HFFc6 (cell line): ENCODE measurements around the gene PANX2. TPM values are rescaled to one million over a fixed set of nuclear protein-coding genes. Genes with fewer than 3 reads are reported as not detected.

Source experiments
- DNase-seq: peaks from one replicate; pipeline ENCODE4 v3.0.0-alpha.2; 2018
- H3K27ac Mint-ChIP-seq: 2 replicates; pipeline ENCODE4 v1.8.0; 2020; ENCODE audit warnings: mild to moderate bottlenecking, mixed read lengths
- H3K27me3 Mint-ChIP-seq: 2 replicates; pipeline ENCODE4 v1.8.0; 2021; ENCODE audit warnings: mild to moderate bottlenecking, moderate library complexity, mixed read lengths; ENCODE audit not compliant: insufficient read depth
- H3K36me3 Mint-ChIP-seq: 2 replicates; pipeline ENCODE4 v1.8.0; 2021; ENCODE audit warnings: low read depth, mixed read lengths
- H3K4me1 Mint-ChIP-seq: 2 replicates; pipeline ENCODE4 v1.8.0; 2020; ENCODE audit warnings: low read depth, mixed read lengths
- H3K4me3 Mint-ChIP-seq: 2 replicates; pipeline ENCODE4 v1.8.0; 2020; ENCODE audit warnings: mild to moderate bottlenecking, moderate library complexity, mixed read lengths
- H3K9me3 Mint-ChIP-seq: 2 replicates; pipeline ENCODE4 v1.8.0; 2020; ENCODE audit warnings: mild to moderate bottlenecking, mixed read lengths
- total RNA-seq, 6 experiments: library from RNA; stranded (reverse); fragmentation: NEBNext Ultra II Directional; extraction: Animal tissue kit (Norgen Biotek cat#: 25700); gene quantifications; 2 replicates in 1 of 6; 3 replicates in 5 of 6; pipeline ENCODE4 v1.2.3, GENCODE V29; 2021
- TF ChIP-seq, protein P1 (sequence below): fragments of 200-600 bp; sonication (generic); IDR thresholded peaks from 2 replicates; pipeline ENCODE4 v1.5.0; 2021; ENCODE audit warnings: antibody characterized with exemption, mild to moderate bottlenecking

Gene PANX2
- total RNA-seq, 6 experiments from 2014 or later = 1.2 to 2.3 (median 1.3) TPM

DNA sequence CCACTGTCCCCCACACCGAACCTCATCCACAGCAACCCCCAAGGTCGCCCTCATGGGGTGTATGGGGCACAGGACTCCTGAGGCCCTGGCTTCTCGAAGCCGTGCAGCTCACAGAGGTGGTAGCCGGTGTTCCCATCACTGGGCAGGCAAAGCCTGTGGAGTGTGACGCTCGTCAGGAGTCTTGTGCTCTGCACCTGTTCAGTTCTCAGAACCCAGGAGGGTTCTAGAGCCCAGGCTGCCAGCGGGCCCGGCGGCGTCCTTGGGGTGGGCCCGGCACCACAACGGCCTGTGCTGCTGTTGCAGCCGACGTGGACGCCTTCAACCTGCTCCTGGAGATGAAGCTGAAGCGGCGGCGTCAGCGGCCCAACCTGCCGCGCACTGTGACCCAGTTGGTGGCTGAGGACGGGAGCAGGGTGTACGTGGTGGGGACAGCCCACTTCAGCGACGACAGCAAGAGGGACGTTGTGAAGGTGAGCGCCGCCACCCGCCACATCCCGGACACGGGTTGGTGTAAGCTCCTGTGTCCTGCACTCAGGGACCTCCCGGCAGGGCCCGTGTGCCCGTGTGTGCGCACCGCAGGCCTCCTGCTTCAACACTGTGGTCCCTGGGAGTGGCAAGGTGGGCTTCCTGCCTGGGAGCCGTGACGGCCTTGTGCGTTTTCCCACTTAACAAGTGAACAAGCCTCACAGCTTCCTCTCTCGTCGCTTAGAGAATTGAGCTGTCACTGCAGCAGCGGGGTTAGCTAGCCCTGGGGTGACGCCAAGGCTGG lies 23.7 kb downstream of the PANX2 start:
- H3K27ac Mint-ChIP-seq = no peak overlapping the region
- H3K27me3 Mint-ChIP-seq = no peaks in the 10 kb centered on the region; the same call in 1 of the 2 replicates
- TF ChIP-seq, protein P1, sequence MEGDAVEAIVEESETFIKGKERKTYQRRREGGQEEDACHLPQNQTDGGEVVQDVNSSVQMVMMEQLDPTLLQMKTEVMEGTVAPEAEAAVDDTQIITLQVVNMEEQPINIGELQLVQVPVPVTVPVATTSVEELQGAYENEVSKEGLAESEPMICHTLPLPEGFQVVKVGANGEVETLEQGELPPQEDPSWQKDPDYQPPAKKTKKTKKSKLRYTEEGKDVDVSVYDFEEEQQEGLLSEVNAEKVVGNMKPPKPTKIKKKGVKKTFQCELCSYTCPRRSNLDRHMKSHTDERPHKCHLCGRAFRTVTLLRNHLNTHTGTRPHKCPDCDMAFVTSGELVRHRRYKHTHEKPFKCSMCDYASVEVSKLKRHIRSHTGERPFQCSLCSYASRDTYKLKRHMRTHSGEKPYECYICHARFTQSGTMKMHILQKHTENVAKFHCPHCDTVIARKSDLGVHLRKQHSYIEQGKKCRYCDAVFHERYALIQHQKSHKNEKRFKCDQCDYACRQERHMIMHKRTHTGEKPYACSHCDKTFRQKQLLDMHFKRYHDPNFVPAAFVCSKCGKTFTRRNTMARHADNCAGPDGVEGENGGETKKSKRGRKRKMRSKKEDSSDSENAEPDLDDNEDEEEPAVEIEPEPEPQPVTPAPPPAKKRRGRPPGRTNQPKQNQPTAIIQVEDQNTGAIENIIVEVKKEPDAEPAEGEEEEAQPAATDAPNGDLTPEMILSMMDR = no peak

GRCh38 chr22:50196256-50196655 lies 25.7 kb downstream of the PANX2 start:
- H3K36me3 Mint-ChIP-seq = no peaks in the 10 kb centered on the region
- DNase-seq = no peak
- no peak overlapping the region for H3K4me3 Mint-ChIP-seq
- no peaks in the 10 kb centered on the region for H3K9me3 Mint-ChIP-seq
- TF ChIP-seq, protein P1 = no peak
- H3K27ac Mint-ChIP-seq = no peak overlapping the region
- H3K4me1 Mint-ChIP-seq = peaks cover 12% of the 10 kb centered on the region
- no peaks in the 10 kb centered on the region; the same call in 1 of the 2 replicates for H3K27me3 Mint-ChIP-seq

More for the DNA sequence above, 23.7 kb downstream of the PANX2 start:
- H3K4me3 Mint-ChIP-seq = no peak overlapping the region
- H3K36me3 Mint-ChIP-seq = no peaks in the 10 kb centered on the region
- no peaks in the 10 kb centered on the region for H3K9me3 Mint-ChIP-seq
- peaks cover 25% of the 10 kb centered on the region for H3K4me1 Mint-ChIP-seq
- DNase-seq = no peak

GRCh38 chr22:50197000-50197800 lies 26.7 kb downstream of the PANX2 start:
- H3K27me3 Mint-ChIP-seq = no peaks in the 10 kb centered on the region; the same call in 1 of the 2 replicates
- H3K4me1 Mint-ChIP-seq = peaks cover 7% of the 10 kb centered on the region
- H3K4me3 Mint-ChIP-seq = no peak overlapping the region
- peaks cover 3% of the 10 kb centered on the region; the same call in 1 of the 2 replicates for H3K36me3 Mint-ChIP-seq
- no peaks in the 10 kb centered on the region for H3K9me3 Mint-ChIP-seq
- H3K27ac Mint-ChIP-seq = no peak overlapping the region
- TF ChIP-seq, protein P1 = no peak
- no peak for DNase-seq

GRCh38 chr22:50197856-50198623 lies 27.5 kb downstream of the PANX2 start:
- Mint-ChIP-seq H3K4me1 (peaks cover 10% of the 10 kb centered on the region), H3K27me3 (no peaks in the 10 kb centered on the region), H3K9me3 (no peaks in the 10 kb centered on the region), H3K27ac (no peak overlapping the region), H3K4me3 (no peak overlapping the region), H3K36me3 (peaks cover 10% of the 10 kb centered on the region)
- DNase-seq = no peak
- TF ChIP-seq, protein P1 = no peak

DNA sequence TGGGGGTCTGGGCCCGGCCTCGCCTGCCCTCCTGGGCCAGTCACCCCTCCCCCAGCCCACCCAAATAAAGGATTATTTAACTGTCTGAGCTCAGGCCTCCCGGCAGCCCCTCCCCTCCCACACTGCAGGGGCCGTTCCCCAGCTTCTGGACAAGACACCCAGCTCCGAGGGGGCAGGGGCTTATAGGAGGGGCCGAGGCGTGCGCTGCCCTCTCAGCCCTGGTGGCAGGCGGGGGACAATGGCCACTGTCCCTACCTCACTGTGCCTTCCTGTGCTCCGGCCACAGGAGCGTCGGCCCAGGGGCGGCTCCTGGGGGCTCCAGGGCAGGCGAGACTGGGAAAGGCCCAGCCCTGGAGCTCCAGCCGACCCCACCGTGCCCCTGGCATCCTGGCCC lies 28.1 kb downstream of the PANX2 start:
- TF ChIP-seq, protein P1 = no peak
- DNase-seq = no peak
- peaks cover 15% of the 10 kb centered on the region for H3K36me3 Mint-ChIP-seq
- no peaks in the 10 kb centered on the region for H3K9me3 Mint-ChIP-seq
- peaks cover 10% of the 10 kb centered on the region for H3K4me1 Mint-ChIP-seq
- no peak overlapping the region for H3K4me3 Mint-ChIP-seq
- no peak overlapping the region for H3K27ac Mint-ChIP-seq
- H3K27me3 Mint-ChIP-seq = no peaks in the 10 kb centered on the region
